ENCODE data around the gene TTLL8.

Gene TTLL8

DNA sequence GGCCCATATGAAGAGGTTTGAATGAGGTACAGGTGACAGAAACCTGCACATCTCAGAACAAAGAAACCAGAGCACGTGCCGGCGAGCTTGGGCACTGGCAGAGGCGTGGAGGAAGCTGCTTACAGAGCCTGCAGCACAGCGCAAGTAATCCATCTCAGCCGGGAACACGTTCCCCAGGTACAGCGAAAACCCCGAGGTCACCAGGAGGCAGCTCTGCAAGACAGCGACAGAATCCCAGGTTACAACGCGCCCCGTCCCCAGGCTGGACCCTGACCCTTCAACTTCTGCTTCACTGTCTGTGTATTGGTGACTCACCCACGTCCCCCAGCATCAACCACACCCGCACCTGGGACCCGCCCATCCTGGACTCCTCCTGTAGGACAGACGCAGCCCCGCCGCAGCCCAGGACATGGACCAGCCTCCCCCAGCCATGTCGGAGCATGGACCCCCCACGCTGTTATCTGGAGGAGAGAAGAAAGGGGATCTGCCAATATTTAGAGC lies 24.9 kb upstream of the TTLL8 start:
- no peak for DNase-seq

DNA sequence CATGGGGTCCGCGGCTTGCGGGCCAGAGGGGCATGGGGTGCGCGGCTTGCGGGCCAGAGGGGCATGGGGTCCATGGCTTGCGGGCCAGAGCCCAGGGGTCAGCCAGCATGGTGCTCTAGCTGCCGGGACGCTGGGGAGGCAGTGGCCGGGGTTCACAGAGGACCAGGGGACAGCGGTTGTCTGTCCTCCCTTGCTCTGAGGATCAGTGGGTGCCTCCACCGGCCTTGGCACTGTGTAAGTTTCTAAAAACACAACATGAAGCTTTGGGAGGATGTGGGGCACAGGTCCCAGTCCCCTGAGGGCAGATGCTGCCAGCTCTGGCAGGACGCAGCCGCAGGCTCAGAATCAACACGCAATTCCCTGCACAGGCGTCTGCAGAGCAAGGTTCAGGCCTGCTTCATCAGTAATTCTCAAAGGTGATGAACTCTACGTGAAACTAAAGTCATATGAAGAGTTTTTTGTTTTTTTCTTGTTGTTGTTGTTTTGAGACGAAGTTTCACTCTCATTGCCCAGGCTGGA lies 24.2 kb upstream of the TTLL8 start:
- DNase-seq = no peak

DNA sequence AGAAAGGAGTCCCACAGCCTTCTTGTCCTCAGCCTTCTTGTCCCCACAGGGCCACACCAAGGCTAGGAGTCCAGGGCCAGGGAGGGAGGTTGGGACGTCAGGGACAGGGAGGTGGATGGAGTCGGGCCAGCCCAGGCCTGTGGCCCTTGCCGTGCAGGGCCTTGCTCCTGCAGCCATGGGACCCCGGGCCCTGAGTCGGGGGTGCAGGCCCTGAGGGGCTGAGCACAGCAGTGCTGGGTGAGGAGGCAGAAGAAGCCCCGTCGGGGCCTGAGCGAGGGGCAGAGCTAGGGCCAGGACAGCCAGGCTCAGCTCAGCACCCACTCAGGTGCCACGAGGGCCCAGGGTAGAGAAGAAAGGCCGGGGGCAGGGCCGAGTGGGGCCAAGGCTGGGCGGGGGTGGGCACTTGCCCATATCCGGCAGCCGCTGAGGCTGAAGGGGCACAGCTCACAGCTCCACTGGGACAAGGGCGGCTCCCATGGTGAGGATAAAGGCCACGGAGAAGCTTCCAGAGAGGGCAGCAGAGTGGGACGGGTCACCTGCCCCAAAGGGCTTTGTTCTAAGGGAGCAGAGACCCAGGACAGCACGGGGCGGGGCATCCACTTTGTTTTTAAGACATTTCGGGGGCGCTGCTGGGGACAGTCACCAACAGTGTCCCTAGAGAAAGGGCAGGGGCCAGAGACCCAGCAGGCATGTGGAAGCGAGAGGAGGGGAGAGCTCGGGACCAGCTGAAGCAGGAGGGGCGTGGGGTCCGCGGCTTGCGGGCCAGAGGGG lies 23.5 kb upstream of the TTLL8 start:
- no peak for DNase-seq

DNA sequence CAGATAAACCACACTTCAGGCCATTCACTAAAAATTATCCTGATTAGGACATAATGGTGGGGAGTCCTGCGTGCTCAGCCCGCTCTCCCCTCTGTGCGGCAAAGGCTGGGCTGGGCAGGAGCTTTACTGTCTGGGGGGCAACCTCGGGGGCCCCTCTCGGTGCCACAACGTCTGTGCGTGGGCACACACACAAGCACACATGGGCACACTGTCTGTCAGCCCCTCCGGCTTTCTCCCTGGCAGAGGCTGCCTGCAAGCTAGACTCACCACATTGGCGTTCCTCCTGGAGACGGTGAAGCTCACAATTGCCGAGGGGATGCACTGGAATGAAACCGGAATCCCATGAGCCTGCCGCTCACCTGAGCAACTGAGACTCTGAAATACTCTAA lies 22.0 kb upstream of the TTLL8 start:
- no peak for DNase-seq

DNA sequence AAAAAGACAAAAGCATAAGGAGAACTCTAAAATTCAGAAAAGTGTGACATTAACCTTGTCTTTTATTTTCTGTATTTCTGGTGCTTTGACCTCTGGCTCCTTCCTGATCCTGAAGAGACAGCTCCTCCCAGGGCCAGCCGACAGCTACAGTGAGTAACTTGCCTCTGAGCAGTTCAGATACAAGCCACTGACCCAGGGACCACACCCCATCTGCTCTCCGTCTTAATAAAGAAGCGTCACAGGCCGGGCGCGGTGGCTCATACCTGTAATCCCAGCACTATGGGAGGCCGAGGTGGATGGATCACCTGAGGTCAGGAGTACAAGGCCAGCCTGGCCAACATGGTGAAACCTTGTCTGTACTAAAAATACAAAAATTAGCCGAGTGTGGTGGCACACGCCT lies 20.7 kb upstream of the TTLL8 start:
- no peak for DNase-seq

DNA sequence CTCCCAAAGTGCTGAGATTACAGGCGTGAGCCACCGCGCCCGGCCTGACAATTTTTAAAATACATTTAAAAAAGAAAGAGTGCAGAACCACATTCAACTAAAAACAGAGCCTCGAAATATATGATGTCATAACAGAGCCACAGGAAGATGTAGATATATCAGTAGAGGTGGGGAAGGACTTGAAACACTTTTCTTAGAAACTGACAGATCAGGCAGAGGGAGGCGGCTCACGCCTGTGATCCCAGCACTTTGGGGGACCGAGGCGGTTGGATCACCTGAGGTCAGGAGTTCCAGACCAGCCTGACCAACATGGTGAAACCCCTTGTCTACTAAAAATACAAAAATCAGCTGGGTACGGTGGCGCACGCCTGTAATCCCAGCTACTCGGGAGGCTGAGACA lies 20.1 kb upstream of the TTLL8 start:
- no peak for DNase-seq

DNA sequence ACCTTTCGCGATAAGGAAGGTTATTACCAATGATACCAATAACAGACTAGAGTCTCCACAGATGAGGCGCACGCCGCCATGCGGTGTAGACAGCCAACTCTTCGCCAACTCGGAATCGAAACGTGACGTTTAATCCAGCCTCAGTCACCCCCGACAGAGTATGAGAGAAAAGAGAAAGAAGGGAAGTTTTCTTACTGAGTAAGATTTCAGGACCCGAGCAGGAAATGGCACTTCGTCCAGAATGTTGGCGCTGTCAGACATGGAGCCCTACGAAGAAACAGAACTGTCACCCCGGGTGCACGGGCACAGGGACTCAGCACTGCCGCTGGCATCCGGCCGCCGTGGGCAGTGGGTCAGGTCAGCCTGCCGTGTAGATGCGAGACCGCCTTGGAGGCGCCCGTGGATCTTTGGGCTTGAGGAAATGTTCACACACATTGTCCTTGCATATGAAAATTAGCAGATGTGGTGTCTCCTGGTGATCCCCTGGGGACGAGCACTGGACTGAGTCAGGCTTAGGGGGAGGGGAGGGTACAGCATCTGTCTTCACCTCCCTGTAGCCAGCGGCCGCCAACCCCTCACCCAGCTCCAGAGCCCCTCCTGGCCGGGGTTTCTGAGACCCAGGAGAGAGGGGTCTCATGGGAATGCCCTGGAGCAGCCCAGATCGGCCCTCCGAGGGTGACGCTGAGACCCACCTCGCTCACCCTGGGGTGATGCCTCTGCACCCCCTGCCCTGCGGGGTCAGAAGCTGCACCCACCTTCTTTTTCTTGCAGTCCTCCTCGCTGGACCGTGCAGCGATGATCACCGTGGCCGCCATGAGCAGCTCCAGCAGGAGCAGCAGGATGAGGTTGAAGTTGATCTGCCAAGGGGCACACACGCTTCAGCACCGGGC lies 18.8 kb upstream of the TTLL8 start:
- no peak for DNase-seq

DNA sequence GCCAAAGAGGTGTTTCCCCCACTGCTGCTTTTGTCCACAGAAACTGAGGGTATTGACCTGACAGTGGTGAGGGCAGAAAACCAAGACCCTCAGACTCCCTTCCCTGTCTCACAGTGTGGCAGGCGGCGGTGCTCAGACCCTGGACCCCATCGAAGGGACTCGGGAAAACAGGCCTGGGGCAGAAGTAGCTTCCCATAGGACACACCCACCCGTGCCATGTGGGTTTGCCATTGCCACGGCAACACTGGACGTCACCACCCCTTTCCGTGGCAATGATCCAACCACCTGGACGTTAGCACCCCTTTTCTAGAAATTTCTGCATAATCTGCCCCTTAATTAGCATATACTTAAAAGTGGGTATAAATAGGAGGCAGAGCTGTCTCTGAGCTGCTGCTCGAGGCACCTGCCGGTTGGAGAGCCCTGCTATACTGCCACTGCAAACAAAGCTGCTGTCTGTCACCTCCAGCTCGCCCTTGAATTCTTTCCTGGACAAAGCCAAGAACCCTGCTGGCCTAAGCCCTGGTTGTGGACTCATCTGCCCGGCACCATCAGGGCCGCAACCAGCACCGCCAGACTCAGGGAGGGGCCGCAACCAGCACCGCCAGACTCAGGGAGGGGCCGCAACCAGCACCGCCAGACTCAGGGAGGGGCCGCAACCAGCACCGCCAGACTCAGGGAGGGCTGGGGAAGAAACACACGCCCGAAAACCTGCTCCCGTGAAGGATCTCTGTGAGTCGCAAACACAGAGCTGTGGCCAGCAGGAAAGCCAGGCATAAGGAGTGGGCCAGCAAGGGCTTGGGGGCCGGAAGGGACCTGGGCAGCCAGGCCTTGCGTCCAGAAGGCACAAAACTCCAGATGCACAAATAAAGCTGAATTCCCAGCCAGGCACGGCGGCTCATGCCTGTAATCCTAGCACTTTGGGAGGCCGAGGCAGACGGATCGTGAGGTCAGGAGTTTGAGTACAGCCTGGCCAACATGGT lies 16.7 kb upstream of the TTLL8 start:
- DNase-seq = no peak

DNA sequence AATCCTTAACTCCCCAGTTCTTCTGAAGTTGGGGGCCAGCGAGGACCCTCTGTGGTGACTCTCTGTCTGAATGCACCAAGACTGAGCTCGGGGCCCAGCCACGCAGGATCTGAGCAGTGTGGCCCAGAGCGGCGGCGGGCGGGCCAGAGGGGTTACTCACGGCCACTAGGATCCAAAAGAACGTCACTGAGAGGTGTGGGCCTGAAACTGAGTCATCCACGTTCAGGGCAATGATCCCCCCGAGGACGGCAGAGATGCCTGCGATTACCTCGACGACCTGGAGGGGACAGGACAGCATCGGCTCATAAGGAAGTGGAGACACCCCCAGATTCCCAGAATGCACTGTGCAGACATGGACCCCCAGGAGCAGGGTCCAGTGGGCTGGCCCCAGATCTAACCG lies 16.0 kb upstream of the TTLL8 start:
- DNase-seq = no peak

DNA sequence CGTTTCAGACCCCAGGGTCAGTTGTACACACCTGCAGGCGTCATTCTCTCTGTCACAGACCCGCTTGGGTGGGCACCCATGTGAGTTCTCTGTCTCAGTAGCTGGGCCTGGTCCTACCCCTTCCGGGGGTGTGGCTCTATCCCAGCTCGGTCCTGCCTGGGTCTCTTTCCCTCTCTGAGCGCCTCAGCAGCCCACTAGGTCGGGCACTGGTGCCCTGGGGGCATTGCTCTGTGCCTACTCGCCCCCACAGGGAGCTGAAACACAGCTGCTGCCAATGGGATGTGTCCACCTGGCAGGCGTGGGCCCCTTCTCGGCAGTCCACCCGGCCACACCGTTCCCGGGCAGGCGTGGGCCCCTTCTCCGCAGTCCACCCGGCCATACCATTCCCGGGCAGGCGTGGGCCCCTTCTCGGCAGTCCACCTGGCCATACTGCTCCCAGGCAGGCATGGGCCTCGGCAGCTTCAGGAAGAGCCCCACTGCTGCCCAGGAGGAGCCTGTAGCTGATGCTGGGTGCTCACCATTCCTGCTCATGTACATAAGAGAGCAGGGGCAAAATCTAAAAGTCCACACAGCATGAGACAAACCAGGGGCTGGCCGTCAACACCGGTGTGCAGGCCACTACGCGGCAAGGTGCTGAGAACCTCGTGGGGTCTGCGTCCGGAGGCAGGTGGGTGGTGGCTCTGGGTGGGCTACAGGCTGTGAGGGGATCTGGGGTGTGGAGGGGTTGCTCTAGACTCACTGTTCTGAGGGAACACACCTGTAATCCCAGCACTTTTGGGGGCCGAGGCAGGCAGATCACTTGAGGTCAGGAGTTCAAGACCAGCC lies 14.8 kb upstream of the TTLL8 start:
- DNase-seq = no peak

DNA sequence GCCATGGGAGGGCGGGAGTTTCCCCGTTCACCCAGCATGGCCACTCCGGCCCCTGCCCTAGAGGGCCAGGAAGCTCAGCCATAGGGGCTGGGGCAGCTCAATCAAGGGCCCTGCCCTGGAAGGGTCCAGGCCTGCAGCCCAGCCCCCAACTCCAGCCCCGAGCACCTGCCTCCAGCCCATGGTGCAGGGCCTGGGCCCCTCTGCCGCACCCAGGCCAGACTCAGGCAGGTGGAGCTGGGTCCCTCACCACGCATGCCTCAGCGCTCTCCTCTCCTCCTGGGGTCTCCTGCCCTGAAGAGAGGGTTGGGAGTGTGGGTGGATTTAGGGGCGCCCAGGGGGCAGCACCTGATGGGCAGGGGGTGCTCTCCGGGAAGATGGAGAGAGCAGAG lies 14.1 kb upstream of the TTLL8 start:
- DNase-seq = no peak

DNA sequence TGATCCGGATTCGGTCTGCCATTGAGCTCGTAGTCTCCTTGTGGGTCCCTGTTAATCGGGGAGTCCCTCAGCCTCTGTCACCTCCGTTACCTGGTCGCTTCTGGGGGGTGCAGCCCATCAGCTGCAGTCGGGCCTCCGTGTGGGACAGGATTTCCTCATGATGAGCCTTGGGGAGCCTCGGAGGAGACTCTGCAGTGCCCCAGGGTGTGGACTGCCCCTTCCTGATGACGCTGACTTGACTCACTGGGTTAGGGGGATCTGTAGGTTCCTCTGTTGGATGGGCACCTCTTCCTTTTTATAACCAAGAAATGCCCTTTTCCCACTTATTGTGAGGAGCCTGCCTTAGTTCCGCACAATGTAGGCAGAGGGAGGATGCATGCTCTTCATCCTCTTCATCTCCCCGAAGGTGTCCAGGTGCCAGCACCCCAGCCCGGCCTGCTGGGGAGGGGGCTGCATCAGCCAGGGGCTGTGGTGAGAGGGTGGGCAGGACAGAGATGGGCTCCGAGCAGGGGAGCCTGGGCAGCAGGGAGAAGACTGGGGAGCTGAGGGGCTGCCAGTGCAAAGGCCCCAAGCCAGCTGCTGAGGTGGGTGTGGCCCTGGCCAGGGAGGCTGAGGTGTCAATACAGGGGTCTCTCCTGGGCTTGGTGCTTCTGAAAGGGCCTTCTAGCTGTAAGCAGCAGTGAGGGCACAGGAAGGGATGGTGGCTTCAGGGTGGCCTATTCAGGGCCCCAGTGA lies 13.5 kb upstream of the TTLL8 start:
- DNase-seq = no peak

DNA sequence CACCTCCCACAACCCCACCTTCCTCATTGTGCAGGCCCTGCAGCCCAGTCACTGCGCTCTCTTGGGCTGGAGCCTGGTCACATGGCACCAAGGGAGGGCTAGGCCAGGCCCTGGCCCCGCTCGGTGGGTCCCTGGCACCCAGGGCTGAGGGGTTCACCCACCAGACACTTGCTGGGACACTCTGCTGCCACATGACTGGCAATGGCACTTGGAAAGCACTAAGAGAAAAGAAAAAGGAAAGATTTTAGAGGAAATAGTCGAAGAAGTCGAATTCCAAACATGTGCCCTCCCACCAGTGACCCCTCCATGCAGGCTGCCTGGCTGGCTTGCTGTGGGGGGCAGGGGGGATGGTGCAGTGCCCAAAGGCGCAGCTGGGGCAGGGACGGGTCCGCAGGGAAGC lies 12.3 kb upstream of the TTLL8 start:
- DNase-seq = no peak

DNA sequence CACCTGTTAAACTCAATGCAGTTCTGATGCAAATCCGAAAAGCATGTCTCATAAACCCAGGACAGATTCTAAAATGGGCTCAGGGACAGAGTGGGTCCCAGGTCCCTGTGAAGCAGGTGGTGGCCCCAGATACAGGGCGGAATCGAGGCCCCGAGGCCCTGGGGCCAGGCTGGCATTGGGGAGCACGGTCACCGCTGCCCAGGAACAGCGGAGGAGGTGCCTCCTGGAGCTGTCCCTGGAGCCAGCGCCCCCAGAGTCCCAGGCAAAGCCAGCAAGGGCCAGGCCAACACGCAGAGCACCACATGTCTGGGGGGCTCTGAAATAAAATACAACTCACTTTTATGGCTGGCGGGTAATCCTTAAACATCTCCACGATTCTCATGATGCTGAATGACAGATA lies 10.0 kb upstream of the TTLL8 start:
- no peak for DNase-seq

DNA sequence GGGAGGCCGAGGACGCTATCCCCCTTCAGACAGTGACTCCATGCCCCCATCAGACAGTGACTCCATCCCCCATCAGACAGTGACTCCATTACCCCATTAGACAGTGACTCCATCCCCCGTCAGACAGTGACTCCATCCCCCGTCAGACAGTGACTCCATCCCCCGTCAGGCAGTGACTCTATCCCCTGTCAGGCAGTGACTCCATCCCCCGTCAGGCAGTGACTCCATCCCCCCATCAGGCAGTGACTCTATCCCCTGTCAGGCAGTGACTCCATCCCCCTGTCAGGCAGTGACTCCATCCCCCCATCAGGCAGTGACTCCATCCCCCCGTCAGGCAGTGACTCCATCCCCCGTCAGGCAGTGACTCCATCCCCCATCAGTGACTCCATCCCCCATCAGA lies 9.1 kb upstream of the TTLL8 start:
- no peak for DNase-seq

DNA sequence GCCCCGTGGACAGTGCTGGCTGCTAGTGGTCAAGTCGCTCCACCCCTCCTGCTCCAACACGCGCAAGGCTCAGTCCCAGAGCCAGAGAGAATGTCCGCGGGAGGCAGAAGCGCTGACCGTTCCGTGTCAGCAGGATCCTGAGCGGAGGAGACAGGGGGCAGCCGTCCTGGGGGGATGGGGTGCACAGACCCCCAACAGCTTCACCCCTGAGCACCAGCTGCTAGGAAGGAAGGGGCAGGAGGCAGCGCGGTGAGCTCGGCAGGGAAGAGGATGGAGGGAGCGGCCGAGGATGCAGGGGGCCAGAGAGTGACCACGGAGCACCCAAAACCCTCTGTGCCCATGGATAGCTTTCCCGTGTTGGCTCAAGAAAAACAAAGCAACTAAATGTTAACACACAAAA lies 6.4 kb upstream of the TTLL8 start:
- DNase-seq = no peak

DNA sequence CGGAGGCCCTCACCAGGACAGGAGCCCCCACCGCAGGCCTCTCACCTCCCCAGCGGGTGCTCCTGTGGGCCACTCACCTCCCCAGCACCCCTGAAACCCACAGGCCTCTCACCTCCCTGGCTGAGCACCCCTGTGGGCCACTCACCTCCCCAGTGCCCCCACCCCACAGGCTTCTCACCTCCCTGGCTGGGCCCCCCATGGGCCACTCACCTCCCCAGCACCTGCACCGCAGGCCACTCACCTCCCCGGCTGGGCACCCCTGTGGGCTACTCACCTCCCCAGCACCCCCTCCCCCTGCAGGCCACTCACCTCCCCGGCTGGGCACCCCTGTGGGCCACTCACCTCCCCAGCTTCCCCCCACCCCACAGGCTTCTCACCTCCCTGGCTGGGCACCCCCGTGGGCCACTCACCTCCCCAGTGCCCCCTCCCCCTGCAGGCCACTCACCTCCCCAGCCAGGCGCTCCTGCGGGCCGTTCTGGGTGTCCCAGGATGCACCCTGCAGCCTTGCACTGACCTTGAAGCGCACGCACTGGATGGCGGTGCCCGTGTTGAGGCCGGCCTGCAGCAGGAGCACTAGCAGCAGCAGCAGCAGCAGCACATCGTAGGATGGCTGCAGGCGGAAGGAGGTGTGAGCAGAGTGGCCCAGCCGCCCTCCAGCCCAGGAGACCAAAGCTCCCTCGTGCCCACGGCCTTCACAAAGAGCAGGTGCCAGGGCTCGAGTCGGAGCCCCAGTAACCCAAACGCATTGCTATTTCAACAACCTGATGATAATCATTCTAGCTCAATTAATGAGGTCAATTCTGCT lies 5.7 kb upstream of the TTLL8 start:
- no peak for DNase-seq

DNA sequence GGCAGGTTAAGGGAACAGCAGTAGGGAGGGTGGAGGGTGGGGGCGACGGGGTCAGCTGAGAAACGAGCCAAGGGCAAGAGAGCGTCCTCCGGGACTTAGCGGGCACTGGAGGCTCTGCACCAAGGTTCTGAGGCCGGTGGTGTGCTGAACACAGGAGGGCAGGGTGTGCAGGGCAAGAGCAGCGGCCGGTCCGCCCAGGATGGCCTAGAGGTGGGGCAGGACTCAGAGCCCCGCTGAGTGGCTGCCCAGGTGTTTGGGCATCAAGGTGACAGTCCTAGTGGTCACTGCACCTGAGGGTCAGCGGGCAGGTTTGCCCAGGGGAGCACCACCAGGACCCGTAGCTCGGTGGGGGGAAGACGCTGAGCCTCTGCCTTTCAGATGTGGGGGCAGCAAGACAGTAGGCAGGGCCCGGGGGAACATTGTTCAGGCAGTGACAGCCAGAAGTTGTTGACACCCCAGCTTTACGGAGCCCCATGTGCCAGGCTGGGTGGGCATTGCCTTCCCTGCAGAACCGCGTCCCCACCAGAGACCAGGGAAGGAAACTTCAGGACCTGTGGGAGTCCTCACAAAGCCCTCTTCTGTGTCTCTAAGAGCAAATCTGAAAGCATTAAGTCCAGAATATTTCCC lies 4.5 kb upstream of the TTLL8 start:
- no peak for DNase-seq

DNA sequence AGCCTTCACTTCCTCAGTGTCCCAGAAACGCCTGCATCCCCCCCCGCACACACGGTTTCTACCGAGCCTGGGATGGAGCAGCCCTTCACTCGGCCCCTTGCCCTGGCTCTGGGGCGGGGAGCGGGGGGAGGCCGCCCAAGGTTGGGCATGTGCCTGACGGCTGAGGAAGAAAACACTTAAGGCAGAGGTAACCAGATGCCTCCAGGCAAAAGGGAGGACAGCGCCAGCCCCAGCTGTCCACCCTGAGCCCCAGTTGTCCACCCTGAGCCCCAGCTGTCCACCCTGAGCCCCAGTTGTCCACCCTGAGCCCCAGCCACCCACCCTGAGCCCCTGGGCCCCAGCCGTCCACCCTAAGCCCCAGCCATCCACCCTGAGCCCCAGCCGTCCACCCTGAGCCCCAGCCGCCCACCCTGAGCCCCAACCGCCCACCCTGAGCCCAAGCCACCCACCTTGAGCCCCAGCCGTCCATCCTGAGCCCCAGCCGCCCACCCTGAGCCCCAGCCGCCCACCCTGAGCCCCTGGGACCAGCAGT lies 3.8 kb upstream of the TTLL8 start:
- no peak for DNase-seq

Data from activated gamma-delta T cell treated with Interleukin-2 at 50 U/mL for 16 hours (primary cell).